Parathyroid adenoma (tissue), 2 donors: ENCODE results near the gene CACNA1B.

ENCODE experiments used
- H2AFZ ChIP-seq: fragments of 300-600 bp; sonication (generic); one replicate; pipeline ENCODE4 v1.7.0; 2017; ENCODE audit warnings: antibody characterized with exemption, mild to moderate bottlenecking
- H3K27ac ChIP-seq: fragments of 300-600 bp; sonication (generic); one replicate; pipeline ENCODE4 v1.7.0; 2017
- H3K27me3 ChIP-seq: fragments of 300-600 bp; sonication (generic); one replicate; pipeline ENCODE4 v1.7.0; 2017; ENCODE audit warnings: low read length; ENCODE audit not compliant: control insufficient read depth, insufficient read depth
- H3K36me3 ChIP-seq: fragments of 300-600 bp; sonication (generic); one replicate; pipeline ENCODE4 v1.7.0; 2017; ENCODE audit warnings: low read length; ENCODE audit not compliant: control insufficient read depth, insufficient read depth
- H3K4me1 ChIP-seq: fragments of 300-600 bp; sonication (generic); one replicate; pipeline ENCODE4 v1.7.0; 2017; ENCODE audit warnings: control low read depth
- H3K4me2 ChIP-seq: fragments of 300-600 bp; sonication (generic); one replicate; pipeline ENCODE4 v1.7.0; 2017; ENCODE audit warnings: low read length
- H3K4me3 ChIP-seq: fragments of 300-600 bp; sonication (generic); one replicate; pipeline ENCODE4 v1.7.0; 2017; ENCODE audit warnings: low read depth, low read length
- H3K79me2 ChIP-seq: fragments of 300-600 bp; sonication (generic); one replicate; pipeline ENCODE4 v1.7.0; 2017; ENCODE audit warnings: control low read depth
- H3K9ac ChIP-seq: fragments of 300-600 bp; sonication (generic); one replicate; pipeline ENCODE4 v1.7.0; 2017; ENCODE audit warnings: mild to moderate bottlenecking
- H3K9me3 ChIP-seq: fragments of 300-600 bp; sonication (generic); one replicate; pipeline ENCODE4 v1.7.0; 2017; ENCODE audit warnings: low read length; ENCODE audit not compliant: control insufficient read depth
- TF ChIP-seq, protein P1 (sequence below): fragments of 300-600 bp; sonication (generic); IDR thresholded peaks from one replicate; pipeline ENCODE4 v1.7.0; 2017; ENCODE audit warnings: antibody characterized with exemption, mild to moderate bottlenecking
- donor health status: primary hyperparathyroidism.

CACNA1B gene

DNA sequence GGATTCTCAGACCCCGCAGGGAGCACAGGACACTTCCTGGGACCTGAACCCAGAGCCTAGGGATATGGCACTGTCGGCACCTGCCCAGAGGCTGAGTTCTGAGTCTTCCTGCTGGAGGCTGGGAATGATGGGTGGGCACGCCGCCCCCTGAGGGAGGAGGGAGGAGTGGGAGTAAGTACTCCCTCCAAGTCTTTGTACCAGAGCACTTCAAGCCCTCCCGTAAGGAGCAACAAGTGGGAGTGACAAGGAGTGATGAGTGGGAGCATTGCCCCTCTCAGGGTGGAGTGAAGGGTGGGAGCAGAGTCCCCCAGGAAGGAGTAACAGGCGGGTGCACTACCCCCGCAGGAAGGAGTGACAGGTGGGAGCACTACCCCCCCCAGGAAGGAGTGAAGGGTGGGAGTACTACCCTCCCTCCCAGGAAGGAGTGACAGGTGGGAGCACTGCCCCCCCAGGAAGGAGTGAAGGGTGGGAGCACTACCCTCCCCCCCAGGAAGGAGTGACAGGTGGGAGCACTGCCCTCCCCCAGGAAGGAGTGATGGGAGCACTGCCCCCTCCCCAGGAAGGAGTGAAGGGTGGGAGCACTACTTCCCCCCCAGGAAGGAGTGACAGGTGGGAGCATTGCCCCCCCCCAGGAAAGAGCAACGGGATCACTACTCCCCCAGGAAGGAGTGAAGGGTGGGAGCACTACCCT, 100.1 kb downstream of the CACNA1B start:
- no peak overlapping the region for H3K9ac ChIP-seq
- no peaks in the 10 kb centered on the region for H3K9me3 ChIP-seq
- no peaks in the 10 kb centered on the region for H3K27me3 ChIP-seq
- H3K4me1 ChIP-seq, result no peaks in the 10 kb centered on the region
- no peak overlapping the region for H2AFZ ChIP-seq
- H3K36me3 ChIP-seq, result no peaks in the 10 kb centered on the region
- H3K4me3 ChIP-seq, result no peak overlapping the region
- H3K4me2 ChIP-seq, result no peak overlapping the region
- no peaks in the 10 kb centered on the region for H3K79me2 ChIP-seq
- no peak overlapping the region for H3K27ac ChIP-seq
- TF ChIP-seq, protein P1, sequence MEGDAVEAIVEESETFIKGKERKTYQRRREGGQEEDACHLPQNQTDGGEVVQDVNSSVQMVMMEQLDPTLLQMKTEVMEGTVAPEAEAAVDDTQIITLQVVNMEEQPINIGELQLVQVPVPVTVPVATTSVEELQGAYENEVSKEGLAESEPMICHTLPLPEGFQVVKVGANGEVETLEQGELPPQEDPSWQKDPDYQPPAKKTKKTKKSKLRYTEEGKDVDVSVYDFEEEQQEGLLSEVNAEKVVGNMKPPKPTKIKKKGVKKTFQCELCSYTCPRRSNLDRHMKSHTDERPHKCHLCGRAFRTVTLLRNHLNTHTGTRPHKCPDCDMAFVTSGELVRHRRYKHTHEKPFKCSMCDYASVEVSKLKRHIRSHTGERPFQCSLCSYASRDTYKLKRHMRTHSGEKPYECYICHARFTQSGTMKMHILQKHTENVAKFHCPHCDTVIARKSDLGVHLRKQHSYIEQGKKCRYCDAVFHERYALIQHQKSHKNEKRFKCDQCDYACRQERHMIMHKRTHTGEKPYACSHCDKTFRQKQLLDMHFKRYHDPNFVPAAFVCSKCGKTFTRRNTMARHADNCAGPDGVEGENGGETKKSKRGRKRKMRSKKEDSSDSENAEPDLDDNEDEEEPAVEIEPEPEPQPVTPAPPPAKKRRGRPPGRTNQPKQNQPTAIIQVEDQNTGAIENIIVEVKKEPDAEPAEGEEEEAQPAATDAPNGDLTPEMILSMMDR, result no peak

- no peaks in the 10 kb centered on the region for H3K79me2 ChIP-seq
- H3K36me3 ChIP-seq, result no peaks in the 10 kb centered on the region
- no peaks in the 10 kb centered on the region for H3K4me1 ChIP-seq
- H3K27me3 ChIP-seq, result no peaks in the 10 kb centered on the region
- H3K9me3 ChIP-seq, result no peaks in the 10 kb centered on the region
- TF ChIP-seq, protein P1, result no peak
- no peak overlapping the region for H3K4me3 ChIP-seq
- no peak overlapping the region for H3K27ac ChIP-seq
- no peak overlapping the region for H3K4me2 ChIP-seq
- H3K9ac ChIP-seq, result no peak overlapping the region
- H2AFZ ChIP-seq, result no peak overlapping the region
Measured at GRCh38 chr9:137978262-137978714, 100.7 kb downstream of the CACNA1B start.

DNA sequence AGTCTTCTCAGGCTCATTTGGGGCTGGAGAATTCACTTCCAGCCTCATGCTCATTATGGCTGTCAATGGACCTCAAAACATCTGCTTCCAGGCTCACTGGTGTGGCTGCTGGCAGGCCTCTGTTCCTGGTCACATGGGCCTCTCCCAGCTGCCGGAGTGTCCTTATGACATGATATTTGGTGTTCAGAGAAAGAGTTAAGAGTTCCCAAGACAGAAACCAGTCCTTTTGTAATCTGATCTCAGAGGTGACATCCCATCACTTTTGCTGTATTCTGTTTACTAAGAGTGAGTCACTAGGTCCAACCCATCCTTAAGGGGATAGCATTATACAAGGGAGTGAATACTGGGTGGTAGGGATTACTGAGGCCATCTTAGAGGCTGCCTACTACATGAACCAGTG, 104.6 kb downstream of the CACNA1B start:
- H3K9ac ChIP-seq, result no peak overlapping the region
- H3K4me2 ChIP-seq, result no peak overlapping the region
- TF ChIP-seq, protein P1, result no peak
- no peaks in the 10 kb centered on the region for H3K9me3 ChIP-seq
- H3K27ac ChIP-seq, result no peak overlapping the region
- H3K27me3 ChIP-seq, result no peaks in the 10 kb centered on the region
- no peaks in the 10 kb centered on the region for H3K4me1 ChIP-seq
- H2AFZ ChIP-seq, result no peak overlapping the region
- no peaks in the 10 kb centered on the region for H3K79me2 ChIP-seq
- H3K36me3 ChIP-seq, result no peaks in the 10 kb centered on the region
- H3K4me3 ChIP-seq, result no peak overlapping the region

DNA sequence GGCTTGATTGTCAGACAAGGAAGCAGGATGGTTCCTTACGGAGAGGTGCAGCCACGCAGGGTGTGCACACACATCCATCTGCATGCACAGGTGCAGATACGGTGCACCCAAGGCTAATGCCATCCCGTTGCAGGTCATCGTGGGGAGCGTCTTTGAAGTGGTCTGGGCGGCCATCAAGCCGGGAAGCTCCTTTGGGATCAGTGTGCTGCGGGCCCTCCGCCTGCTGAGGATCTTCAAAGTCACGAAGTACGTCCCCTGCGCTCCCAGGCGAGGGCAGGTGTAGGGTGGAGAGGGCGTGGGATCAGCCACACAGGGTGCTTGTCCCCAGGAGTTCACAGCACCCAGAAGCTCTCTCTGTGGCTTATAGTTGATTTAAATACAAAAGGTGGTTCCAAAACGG, 106.4 kb downstream of the CACNA1B start:
- Histone ChIP-seq H3K9ac (no peak overlapping the region), H3K79me2 (no peaks in the 10 kb centered on the region), H3K4me3 (no peak overlapping the region), H3K27ac (no peak overlapping the region), H3K4me1 (no peaks in the 10 kb centered on the region), H3K9me3 (no peaks in the 10 kb centered on the region), H2AFZ (no peak overlapping the region), H3K36me3 (no peaks in the 10 kb centered on the region), H3K4me2 (no peak overlapping the region), H3K27me3 (no peaks in the 10 kb centered on the region)
- TF ChIP-seq, protein P1, result no peak
